ENCODE data around the gene MBNL1. TPM values are rescaled to one million over a fixed set of nuclear protein-coding genes. Genes with fewer than 3 reads are reported as not detected.

Gene MBNL1
- total RNA-seq, 1 experiment from 2014 or later = 68.6 TPM

- Mint-ChIP-seq H3K9me3 (ENCODE audit: unreplicated experiment) (no peaks in the 10 kb centered on the region), H3K4me3 (ENCODE audit: unreplicated experiment) (no peak overlapping the region), H3K4me1 (ENCODE audit: low read depth, unreplicated experiment) (no peaks in the 10 kb centered on the region), H3K27ac (ENCODE audit: unreplicated experiment) (no peak overlapping the region), H3K27me3 (ENCODE audit: insufficient read depth, unreplicated experiment) (no peaks in the 10 kb centered on the region), H3K36me3 (ENCODE audit: insufficient read depth, unreplicated experiment) (no peaks in the 10 kb centered on the region)
- intact Hi-C loops (cut with micrococcal nuclease; ENCODE audit: unreplicated experiment) = no loop called here
- no peak for DNase-seq
- H3K4me3 ChIP-seq (ENCODE audit: low read depth, low read length) = no peak overlapping the region
- no peaks in the 10 kb centered on the region for H3K36me3 ChIP-seq (ENCODE audit: control insufficient read depth, insufficient read depth, low read length)
- CTCF ChIA-PET = no interaction called here
- no peak for TF ChIP-seq CTCF (IDR thresholded peaks at IDR 0.05; ENCODE audit: insufficient read depth in 1 of 2, low read depth in 1 of 2, low read length in 1 of 2, severe bottlenecking in 1 of 2, unreplicated experiment in 1 of 2)
- BruUV-seq (replicated peaks) = no TSS peak
- peaks cover 4% of the 10 kb centered on the region for H3K4me1 ChIP-seq
- POLR2A ChIA-PET = no interaction called here
- no peaks in the 10 kb centered on the region for H3K27me3 ChIP-seq (replicated peaks; ENCODE audit: control insufficient read depth, insufficient read depth, low read length)
- H3K9me3 ChIP-seq = no peaks in the 10 kb centered on the region
These were observed 15.2 kb upstream of the MBNL1 start for GRCh38 chr3:152253514-152253913.

GRCh38 chr3:152254041-152254440, 14.7 kb upstream of the MBNL1 start:
- no peak overlapping the region for H3K4me3 Mint-ChIP-seq (ENCODE audit: unreplicated experiment)
- no peak for TF ChIP-seq CTCF (IDR thresholded peaks at IDR 0.05; ENCODE audit: insufficient read depth in 1 of 2, low read depth in 1 of 2, low read length in 1 of 2, severe bottlenecking in 1 of 2, unreplicated experiment in 1 of 2)
- POLR2A ChIA-PET = no interaction called here
- H3K27me3 ChIP-seq (replicated peaks; ENCODE audit: control insufficient read depth, insufficient read depth, low read length) = no peaks in the 10 kb centered on the region
- H3K4me1 ChIP-seq = peaks cover 10% of the 10 kb centered on the region
- no peaks in the 10 kb centered on the region for H3K27me3 Mint-ChIP-seq (ENCODE audit: insufficient read depth, unreplicated experiment)
- H3K9me3 ChIP-seq = no peaks in the 10 kb centered on the region
- no peak for DNase-seq
- H3K36me3 ChIP-seq (ENCODE audit: control insufficient read depth, insufficient read depth, low read length) = no peaks in the 10 kb centered on the region
- H3K9me3 Mint-ChIP-seq (ENCODE audit: unreplicated experiment) = no peaks in the 10 kb centered on the region
- no peak overlapping the region for H3K4me3 ChIP-seq (ENCODE audit: low read depth, low read length)
- H3K4me1 Mint-ChIP-seq (ENCODE audit: low read depth, unreplicated experiment) = peaks cover 4% of the 10 kb centered on the region
- H3K27ac Mint-ChIP-seq (ENCODE audit: unreplicated experiment) = no peak overlapping the region
- H3K36me3 Mint-ChIP-seq (ENCODE audit: insufficient read depth, unreplicated experiment) = no peaks in the 10 kb centered on the region
- intact Hi-C loops (cut with micrococcal nuclease; ENCODE audit: unreplicated experiment) = no loop called here
- no TSS peak for BruUV-seq (replicated peaks)
- CTCF ChIA-PET = no interaction called here

- POLR2A ChIA-PET = no interaction called here
- CTCF ChIA-PET = no interaction called here
- TF ChIP-seq CTCF (IDR thresholded peaks at IDR 0.05; ENCODE audit: insufficient read depth in 1 of 2, low read depth in 1 of 2, low read length in 1 of 2, severe bottlenecking in 1 of 2, unreplicated experiment in 1 of 2) = no peak
- intact Hi-C loops (cut with micrococcal nuclease; ENCODE audit: unreplicated experiment) = no loop called here
- Mint-ChIP-seq H3K4me1 (ENCODE audit: low read depth, unreplicated experiment) (peaks cover 8% of the 10 kb centered on the region), H3K36me3 (ENCODE audit: insufficient read depth, unreplicated experiment) (no peaks in the 10 kb centered on the region), H3K27me3 (ENCODE audit: insufficient read depth, unreplicated experiment) (no peaks in the 10 kb centered on the region), H3K9me3 (ENCODE audit: unreplicated experiment) (no peaks in the 10 kb centered on the region), H3K27ac (ENCODE audit: unreplicated experiment) (no peak overlapping the region), H3K4me3 (ENCODE audit: unreplicated experiment) (no peak overlapping the region)
- no peaks in the 10 kb centered on the region for H3K36me3 ChIP-seq (ENCODE audit: control insufficient read depth, insufficient read depth, low read length)
- no peak for DNase-seq
- H3K27me3 ChIP-seq (replicated peaks; ENCODE audit: control insufficient read depth, insufficient read depth, low read length) = no peaks in the 10 kb centered on the region
- no peaks in the 10 kb centered on the region for H3K9me3 ChIP-seq
- BruUV-seq (replicated peaks) = no TSS peak
- peaks cover 20% of the 10 kb centered on the region for H3K4me1 ChIP-seq
- H3K4me3 ChIP-seq (ENCODE audit: low read depth, low read length) = no peak overlapping the region
These were observed 13.4 kb upstream of the MBNL1 start for GRCh38 chr3:152255290-152255689.

Measured in Caco-2 (cell line).